Body of pancreas (tissue), 4 donors: ENCODE measurements around the gene DDX39B.

Experiments
- CTCF ChIP-seq, 7 experiments: fragments of 450-650 bp in 4 of 7; fragments of 200-600 bp in 3 of 7; sonication (generic) in 3 of 7; IDR thresholded peaks; one replicate each; pipeline ENCODE4 v1.5.1; 2016 to 2019; ENCODE audit warnings: antibody characterized with exemption in 7 of 7
- POLR2A ChIP-seq, 3 donors: fragments of 450-650 bp; IDR thresholded peaks; one replicate each; pipeline ENCODE4 v1.6.1; 2016; ENCODE audit warnings: antibody characterized with exemption in 3 of 3, mild to moderate bottlenecking in 2 of 3

DNA sequence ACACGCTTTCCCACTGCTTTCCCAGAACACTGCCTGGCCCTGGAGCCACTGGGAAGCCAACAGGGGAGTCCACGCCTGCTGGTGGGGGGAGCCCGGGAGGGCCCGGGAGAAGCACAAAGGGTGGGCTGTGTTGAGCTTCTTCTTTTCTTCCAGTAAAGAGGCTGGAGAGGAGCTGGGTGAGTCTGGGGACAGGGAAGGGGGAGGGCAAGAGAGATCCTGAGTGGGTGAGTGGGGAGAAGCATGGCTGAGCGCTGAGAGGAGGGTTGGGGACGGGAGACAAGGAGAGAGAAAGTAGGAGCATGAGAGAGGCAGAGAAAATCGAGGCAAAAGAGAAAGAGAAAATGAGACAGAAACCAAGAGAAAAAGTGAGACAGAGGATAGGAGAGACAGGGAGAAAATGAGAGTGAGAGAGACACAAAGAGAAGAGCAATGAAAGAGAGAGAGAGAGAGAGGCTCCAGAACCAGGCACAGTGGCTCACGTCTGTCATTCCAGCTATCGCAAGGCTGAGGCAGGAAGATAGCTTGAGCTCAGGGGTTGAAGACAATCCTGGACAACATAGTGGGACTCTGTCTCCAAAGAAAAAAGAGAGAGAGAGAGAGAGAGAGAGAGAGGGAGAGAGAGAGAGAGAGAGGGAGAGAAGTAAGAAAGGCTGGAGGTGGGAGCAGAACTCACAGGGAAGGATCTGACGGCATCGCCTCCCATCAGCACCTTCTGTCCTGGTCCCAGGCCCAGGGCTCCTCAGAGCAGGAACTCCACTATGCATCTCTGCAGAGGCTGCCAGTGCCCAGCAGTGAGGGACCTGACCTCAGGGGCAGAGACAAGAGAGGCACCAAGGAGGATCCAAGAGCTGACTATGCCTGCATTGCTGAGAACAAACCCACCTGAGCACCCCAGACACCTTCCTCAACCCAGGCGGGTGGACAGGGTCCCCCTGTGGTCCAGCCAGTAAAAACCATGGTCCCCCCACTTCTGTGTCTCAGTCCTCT, 46.3 kb upstream of the DDX39B start:
- no peak for TF ChIP-seq CTCF (IDR thresholded peaks at IDR 0.05)
- no peak for TF ChIP-seq POLR2A (IDR thresholded peaks at IDR 0.05)
